Measurements from ENCODE around the gene PIK3C2G.

DNA sequence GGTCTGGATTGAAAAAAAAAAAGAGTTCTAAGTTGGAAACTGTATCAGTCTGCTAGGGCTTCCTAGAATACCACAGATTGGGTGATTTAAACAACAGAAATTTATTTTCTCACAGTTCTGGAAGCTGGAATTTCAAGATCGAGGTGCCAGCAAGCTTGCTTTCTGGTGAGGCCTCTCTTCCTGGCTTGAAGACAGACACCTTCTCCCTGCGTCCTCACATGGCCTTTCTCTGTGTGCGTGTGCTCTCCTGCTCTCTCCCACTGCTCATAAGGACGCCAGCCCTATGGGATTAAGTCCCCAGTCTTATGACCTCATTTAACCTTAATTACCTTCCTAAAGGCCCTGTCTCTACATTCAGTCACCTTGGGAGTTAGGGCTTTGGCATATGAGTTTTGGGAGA lies 215.5 kb downstream of the PIK3C2G start:
- TF ChIP-seq, protein P1, sequence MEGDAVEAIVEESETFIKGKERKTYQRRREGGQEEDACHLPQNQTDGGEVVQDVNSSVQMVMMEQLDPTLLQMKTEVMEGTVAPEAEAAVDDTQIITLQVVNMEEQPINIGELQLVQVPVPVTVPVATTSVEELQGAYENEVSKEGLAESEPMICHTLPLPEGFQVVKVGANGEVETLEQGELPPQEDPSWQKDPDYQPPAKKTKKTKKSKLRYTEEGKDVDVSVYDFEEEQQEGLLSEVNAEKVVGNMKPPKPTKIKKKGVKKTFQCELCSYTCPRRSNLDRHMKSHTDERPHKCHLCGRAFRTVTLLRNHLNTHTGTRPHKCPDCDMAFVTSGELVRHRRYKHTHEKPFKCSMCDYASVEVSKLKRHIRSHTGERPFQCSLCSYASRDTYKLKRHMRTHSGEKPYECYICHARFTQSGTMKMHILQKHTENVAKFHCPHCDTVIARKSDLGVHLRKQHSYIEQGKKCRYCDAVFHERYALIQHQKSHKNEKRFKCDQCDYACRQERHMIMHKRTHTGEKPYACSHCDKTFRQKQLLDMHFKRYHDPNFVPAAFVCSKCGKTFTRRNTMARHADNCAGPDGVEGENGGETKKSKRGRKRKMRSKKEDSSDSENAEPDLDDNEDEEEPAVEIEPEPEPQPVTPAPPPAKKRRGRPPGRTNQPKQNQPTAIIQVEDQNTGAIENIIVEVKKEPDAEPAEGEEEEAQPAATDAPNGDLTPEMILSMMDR (optimal IDR thresholded peaks at IDR 0.05 in 1 of 3, IDR thresholded peaks at IDR 0.05 in 1 of 3, conservative IDR thresholded peaks at IDR 0.05 in 1 of 3; ENCODE audit: extremely low read depth in 1 of 3, insufficient read depth in 2 of 3, low read length in 3 of 3) = no peak
- no peak for TF ChIP-seq EZH2 (IDR thresholded peaks at IDR 0.05; ENCODE audit: low read length)

All from keratinocyte (primary cell).